ENCODE data around the gene COL9A1. TPM values are rescaled to one million over a fixed set of nuclear protein-coding genes. Genes with fewer than 3 reads are reported as not detected.

COL9A1 gene
- total and polyA plus RNA-seq, 2 experiments from 2014 or later, result 11.2 to 22.1 TPM

- TF ChIP-seq, protein P1, sequence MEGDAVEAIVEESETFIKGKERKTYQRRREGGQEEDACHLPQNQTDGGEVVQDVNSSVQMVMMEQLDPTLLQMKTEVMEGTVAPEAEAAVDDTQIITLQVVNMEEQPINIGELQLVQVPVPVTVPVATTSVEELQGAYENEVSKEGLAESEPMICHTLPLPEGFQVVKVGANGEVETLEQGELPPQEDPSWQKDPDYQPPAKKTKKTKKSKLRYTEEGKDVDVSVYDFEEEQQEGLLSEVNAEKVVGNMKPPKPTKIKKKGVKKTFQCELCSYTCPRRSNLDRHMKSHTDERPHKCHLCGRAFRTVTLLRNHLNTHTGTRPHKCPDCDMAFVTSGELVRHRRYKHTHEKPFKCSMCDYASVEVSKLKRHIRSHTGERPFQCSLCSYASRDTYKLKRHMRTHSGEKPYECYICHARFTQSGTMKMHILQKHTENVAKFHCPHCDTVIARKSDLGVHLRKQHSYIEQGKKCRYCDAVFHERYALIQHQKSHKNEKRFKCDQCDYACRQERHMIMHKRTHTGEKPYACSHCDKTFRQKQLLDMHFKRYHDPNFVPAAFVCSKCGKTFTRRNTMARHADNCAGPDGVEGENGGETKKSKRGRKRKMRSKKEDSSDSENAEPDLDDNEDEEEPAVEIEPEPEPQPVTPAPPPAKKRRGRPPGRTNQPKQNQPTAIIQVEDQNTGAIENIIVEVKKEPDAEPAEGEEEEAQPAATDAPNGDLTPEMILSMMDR (IDR thresholded peaks at IDR 0.05; ENCODE audit: low read depth, low read length), result no peak
- DNase-seq (ENCODE audit: low read depth in 1 of 2, low spot score in 1 of 2), result no peak
- Histone ChIP-seq H3K9me3 (ENCODE audit: low read depth) (no peaks in the 10 kb centered on the region), H3K4me1 (ENCODE audit: low read depth) (no peaks in the 10 kb centered on the region), H3K27ac (no peak overlapping the region), H3K4me3 (no peak overlapping the region), H3K36me3 (no peaks in the 10 kb centered on the region), H3K27me3 (no peaks in the 10 kb centered on the region)
Observed at GRCh38 chr6:70307008-70307407, 4.1 kb upstream of the COL9A1 start.

GRCh38 chr6:70304616-70305015 is 1.7 kb upstream of the COL9A1 start:
- H3K27ac ChIP-seq, result no peak overlapping the region
- TF ChIP-seq, protein P1 (IDR thresholded peaks at IDR 0.05; ENCODE audit: low read depth, low read length), result no peak

DNA sequence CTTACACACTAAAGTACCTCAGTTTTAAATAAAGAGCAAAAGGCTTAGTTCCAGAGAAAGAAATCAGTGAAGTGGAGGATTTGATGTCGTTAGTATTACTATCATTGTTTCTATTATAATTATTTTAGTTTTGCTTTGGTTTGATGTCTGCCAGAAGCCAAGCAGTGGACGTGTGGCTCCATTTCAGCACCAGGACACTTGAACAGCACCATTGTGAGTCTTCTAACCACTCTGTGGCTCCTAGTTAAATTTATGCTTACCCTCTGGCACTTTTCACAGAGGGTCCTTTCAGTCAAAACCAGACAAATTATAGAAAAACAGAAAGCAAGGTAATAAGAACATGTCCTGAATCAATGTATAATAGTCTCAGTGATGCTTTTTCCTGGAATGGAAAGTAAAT is 3.4 kb downstream of the COL9A1 start:
- H3K27ac ChIP-seq, result no peak overlapping the region
- no peaks in the 10 kb centered on the region for H3K36me3 ChIP-seq
- peak; percentile 35 to 59 for DNase-seq (ENCODE audit: low read depth in 1 of 2, low spot score in 1 of 2)
- H3K4me1 ChIP-seq (ENCODE audit: low read depth), result no peaks in the 10 kb centered on the region
- no peaks in the 10 kb centered on the region for H3K27me3 ChIP-seq
- H3K4me3 ChIP-seq, result no peak overlapping the region
- no peaks in the 10 kb centered on the region for H3K9me3 ChIP-seq (ENCODE audit: low read depth)
- TF ChIP-seq, protein P1 (IDR thresholded peaks at IDR 0.05; ENCODE audit: low read depth, low read length), result no peak

More at GRCh38 chr6:70304616-70305015, 1.7 kb upstream of the COL9A1 start:
- Histone ChIP-seq H3K27me3 (no peaks in the 10 kb centered on the region), H3K4me3 (no peak overlapping the region), H3K4me1 (ENCODE audit: low read depth) (no peaks in the 10 kb centered on the region), H3K36me3 (no peaks in the 10 kb centered on the region), H3K9me3 (ENCODE audit: low read depth) (no peaks in the 10 kb centered on the region)
- no peak for DNase-seq (ENCODE audit: low read depth in 1 of 2, low spot score in 1 of 2)

DNA sequence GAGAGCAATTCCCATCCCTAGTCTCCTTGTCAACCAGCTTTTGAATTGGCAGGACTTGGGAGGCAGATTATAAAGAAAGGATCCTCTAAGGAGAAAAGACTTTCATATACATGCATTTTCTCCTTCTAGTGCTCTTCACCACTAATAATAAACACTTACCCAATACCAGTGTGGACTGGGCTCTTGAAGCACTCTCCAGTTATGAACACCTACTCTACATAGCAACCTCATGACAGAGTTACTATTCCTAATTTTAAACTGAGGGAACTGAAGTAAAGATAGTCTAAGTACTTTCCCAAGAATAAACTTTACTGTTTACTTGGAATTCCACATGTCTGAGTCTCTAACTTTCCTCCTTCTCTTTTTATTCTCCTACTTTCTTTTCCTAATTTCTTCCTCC is 4.8 kb downstream of the COL9A1 start:
- H3K4me3 ChIP-seq, result no peak overlapping the region

DNA sequence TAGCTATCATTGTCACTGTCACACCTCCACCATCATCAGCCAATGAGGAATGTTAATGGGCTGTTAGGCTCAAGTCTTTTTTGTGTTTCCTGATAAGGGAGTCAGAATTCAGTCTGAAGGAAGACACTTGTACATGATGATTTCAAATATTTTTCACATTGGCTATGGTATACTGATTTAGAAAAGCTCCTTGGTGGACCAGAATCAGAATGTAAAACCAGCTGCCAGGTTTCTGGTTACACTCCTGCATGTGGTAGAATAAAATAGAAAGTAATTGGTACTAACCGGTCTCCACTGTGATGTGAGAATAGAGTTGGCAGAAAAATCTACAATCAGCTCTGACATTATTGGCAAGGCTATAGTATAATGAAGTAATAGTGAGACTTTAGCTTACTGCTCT is 10.7 kb downstream of the COL9A1 start:
- Histone ChIP-seq H3K4me1 (ENCODE audit: low read depth) (peaks cover 14% of the 10 kb centered on the region), H3K9me3 (ENCODE audit: low read depth) (no peaks in the 10 kb centered on the region), H3K36me3 (no peaks in the 10 kb centered on the region), H3K27me3 (peaks cover 5% of the 10 kb centered on the region), H3K27ac (no peak overlapping the region), H3K4me3 (no peak overlapping the region)
- no peak for DNase-seq (ENCODE audit: low read depth in 1 of 2, low spot score in 1 of 2)
- TF ChIP-seq, protein P1 (IDR thresholded peaks at IDR 0.05; ENCODE audit: low read depth, low read length), result no peak

More for the DNA sequence above, 4.8 kb downstream of the COL9A1 start:
- H3K27ac ChIP-seq, result no peak overlapping the region
- DNase-seq (ENCODE audit: low read depth in 1 of 2, low spot score in 1 of 2), result no peak
- H3K36me3 ChIP-seq, result no peaks in the 10 kb centered on the region
- TF ChIP-seq, protein P1 (IDR thresholded peaks at IDR 0.05; ENCODE audit: low read depth, low read length), result no peak
- H3K9me3 ChIP-seq (ENCODE audit: low read depth), result no peaks in the 10 kb centered on the region
- no peaks in the 10 kb centered on the region for H3K4me1 ChIP-seq (ENCODE audit: low read depth)
- no peaks in the 10 kb centered on the region for H3K27me3 ChIP-seq

DNA sequence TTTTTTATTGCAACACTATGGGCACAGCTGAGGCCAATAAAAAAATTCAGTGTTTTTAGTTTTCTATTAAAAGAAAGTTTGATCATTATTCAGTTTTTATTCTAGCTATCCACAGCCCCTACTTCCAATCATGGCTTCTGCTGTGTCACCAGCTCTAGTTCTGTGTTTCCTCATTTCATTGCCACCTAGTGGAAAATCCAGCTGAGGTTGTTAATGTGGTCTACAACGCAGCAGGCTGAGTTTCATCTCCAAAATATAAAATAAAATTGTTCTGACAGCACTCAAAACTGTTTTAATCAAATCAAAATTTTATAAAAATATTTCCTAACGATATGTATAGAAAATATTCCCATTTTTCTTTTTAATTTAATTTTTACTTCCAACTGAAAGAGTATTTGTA is 13.6 kb downstream of the COL9A1 start:
- H3K4me1 ChIP-seq (ENCODE audit: low read depth), result peaks cover 14% of the 10 kb centered on the region
- no peaks in the 10 kb centered on the region for H3K9me3 ChIP-seq (ENCODE audit: low read depth)
- peaks cover 28% of the 10 kb centered on the region for H3K27me3 ChIP-seq
- H3K27ac ChIP-seq, result no peak overlapping the region
- no peak for DNase-seq (ENCODE audit: low read depth in 1 of 2, low spot score in 1 of 2)
- no peak overlapping the region for H3K4me3 ChIP-seq
- TF ChIP-seq, protein P1 (IDR thresholded peaks at IDR 0.05; ENCODE audit: low read depth, low read length), result no peak
- no peaks in the 10 kb centered on the region for H3K36me3 ChIP-seq
